ENCODE data around the gene MARCHF6.

- TF ChIP-seq CTCF (IDR thresholded peaks at IDR 0.05) (no peak), POLR2A (IDR thresholded peaks at IDR 0.05) (no peak)
Measured at GRCh38 chr5:10401498-10401897, 48.0 kb downstream of the MARCHF6 start.
